Activated T-cell treated with anti-CD3 and anti-CD28 coated beads, Interleukin-2, amount 50 U/mL, for 72 hours (primary cell): ENCODE measurements around the gene TRIM33. TPM values are rescaled to one million over a fixed set of nuclear protein-coding genes. Genes with fewer than 3 reads are reported as not detected.

Source experiments
- ATAC-seq, 2 donors: fragments of 150-1000 bp; cut with Tn5 transposase; replicated peaks in 1 of 2; 2 replicates each; pipeline ENCODE4 v1.10.0; 2021; ENCODE audit warnings: moderate library complexity in 2 of 2, mild to moderate bottlenecking in 1 of 2
- DNase-seq, 2 donors: peaks; one replicate each; pipeline ENCODE4 v3.0.0; 2021 to 2022; ENCODE audit warnings: mixed read lengths in 1 of 2
- H3K27ac Mint-ChIP-seq: one replicate; pipeline ENCODE4 v1.8.0; 2022; ENCODE audit warnings: mild to moderate bottlenecking, moderate library complexity, mixed read lengths
- H3K27me3 Mint-ChIP-seq: one replicate; pipeline ENCODE4 v1.8.0; 2022; ENCODE audit warnings: low read depth, mixed read lengths
- H3K36me3 Mint-ChIP-seq, 2 donors: one replicate each; pipeline ENCODE4 v1.8.0; 2022; ENCODE audit warnings: mixed read lengths in 2 of 2, mild to moderate bottlenecking in 1 of 2; ENCODE audit not compliant: insufficient read depth in 2 of 2
- H3K4me1 Mint-ChIP-seq: one replicate; pipeline ENCODE4 v1.8.0; 2022; ENCODE audit warnings: low read depth, mixed read lengths
- H3K4me3 Mint-ChIP-seq, 2 donors: one replicate each; pipeline ENCODE4 v1.8.0; 2022; ENCODE audit warnings: mild to moderate bottlenecking in 2 of 2, mixed read lengths in 2 of 2, moderate library complexity in 2 of 2
- H3K9me3 Mint-ChIP-seq, 2 donors: one replicate each; pipeline ENCODE4 v1.8.0; 2022; ENCODE audit warnings: mixed read lengths in 2 of 2
- total RNA-seq, 2 donors: library from RNA; stranded (reverse); gene quantifications; one replicate each; pipeline ENCODE4 v1.2.3, GENCODE V29; 2022

The TRIM33 gene
- 10 to 100 TPM; 34.1 to 42.4 TPM for total RNA-seq

DNA sequence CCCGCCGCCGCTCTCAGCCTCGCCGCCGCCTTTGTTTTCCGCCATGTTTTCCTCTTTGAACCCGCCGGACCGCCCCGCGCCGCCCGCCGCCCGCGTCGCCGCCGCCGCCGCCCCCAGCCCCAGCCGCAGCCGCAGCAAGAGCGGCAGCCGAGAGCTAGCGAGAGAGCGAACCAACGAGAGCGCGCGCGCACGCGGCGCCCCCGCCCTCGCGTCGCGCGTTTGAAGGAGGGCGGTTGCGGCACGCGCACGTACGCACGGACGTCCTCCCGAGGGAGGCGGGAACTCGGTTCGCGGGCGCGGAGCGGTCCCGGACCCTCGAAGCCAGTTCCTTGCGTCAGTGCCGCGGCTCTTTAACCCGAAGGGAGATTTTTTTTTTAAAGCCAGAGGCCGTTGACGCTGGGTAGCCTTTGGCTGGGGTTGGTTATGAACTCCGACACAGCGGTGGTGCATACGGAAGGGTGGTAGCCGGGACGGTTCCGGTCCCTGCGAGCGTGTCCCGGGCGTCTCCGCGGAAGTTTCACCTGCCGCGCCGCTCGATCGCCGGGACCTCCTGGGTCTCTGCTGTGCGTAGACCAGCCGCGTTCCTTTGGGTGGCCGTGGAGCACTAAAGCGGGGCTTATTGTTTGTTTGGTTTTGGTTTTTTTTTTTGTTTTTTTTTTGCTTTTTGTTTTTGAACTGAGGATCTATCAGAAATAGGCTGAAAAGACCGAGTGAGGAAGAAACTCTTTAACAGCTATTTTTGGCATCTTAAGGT lies at the start of gene TRIM33:
TSS of gene TRIM33 (minus strand) at position 172 of the 754 bp plus-strand sequence. CDS start at position 45, 127 bp downstream.
- Mint-ChIP-seq H3K27me3 (no peaks in the 10 kb centered on the region), H3K9me3 (no peaks in the 10 kb centered on the region)
- ATAC-seq: peak; percentile 83 to 86

DNA sequence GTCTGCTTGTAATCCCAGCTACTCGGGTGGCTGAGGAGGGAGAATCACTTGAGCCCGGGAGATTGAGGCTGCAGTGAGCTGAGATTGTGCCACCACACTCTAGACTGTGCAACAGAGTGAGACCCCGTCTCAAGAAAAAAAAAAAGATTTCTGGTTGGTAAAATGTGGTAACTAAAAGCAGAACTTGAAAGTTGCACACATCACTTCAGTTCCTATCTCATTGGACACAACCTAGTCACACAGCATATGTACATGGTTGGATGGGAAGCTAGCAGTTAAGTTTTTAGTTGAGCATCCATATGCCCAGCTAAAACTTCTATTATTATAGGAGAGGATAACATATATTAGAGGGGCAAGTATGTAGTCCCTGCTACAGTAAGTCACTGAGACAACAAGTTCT lies 48.4 kb upstream of the TRIM33 start:
- Mint-ChIP-seq H3K27ac (no peak overlapping the region), H3K4me3 (no peak overlapping the region), H3K36me3 (no peaks in the 10 kb centered on the region), H3K9me3 (no peaks in the 10 kb centered on the region), H3K4me1 (no peaks in the 10 kb centered on the region), H3K27me3 (no peaks in the 10 kb centered on the region)
- DNase-seq: no peak
- no peak for ATAC-seq

More for the DNA sequence above, at the start of gene TRIM33:
- Mint-ChIP-seq H3K36me3 (peaks cover 5 to 14% of the 10 kb centered on the region in 2 donors), H3K4me1 (peaks cover 54% of the 10 kb centered on the region), H3K4me3 (peak within 1 kb of the TSS; percentile 98 to 100), H3K27ac (peak within 1 kb of the TSS; percentile 100)
- DNase-seq: peak; percentile 93 to 96

GRCh38 chr1:114558544-114558943 lies 47.5 kb upstream of the TRIM33 start:
- H3K9me3 Mint-ChIP-seq: no peaks in the 10 kb centered on the region
- no peaks in the 10 kb centered on the region for H3K36me3 Mint-ChIP-seq
- no peak overlapping the region for H3K4me3 Mint-ChIP-seq
- no peak for ATAC-seq
- no peaks in the 10 kb centered on the region for H3K27me3 Mint-ChIP-seq
- no peaks in the 10 kb centered on the region for H3K4me1 Mint-ChIP-seq
- no peak overlapping the region for H3K27ac Mint-ChIP-seq
- no peak for DNase-seq

DNA sequence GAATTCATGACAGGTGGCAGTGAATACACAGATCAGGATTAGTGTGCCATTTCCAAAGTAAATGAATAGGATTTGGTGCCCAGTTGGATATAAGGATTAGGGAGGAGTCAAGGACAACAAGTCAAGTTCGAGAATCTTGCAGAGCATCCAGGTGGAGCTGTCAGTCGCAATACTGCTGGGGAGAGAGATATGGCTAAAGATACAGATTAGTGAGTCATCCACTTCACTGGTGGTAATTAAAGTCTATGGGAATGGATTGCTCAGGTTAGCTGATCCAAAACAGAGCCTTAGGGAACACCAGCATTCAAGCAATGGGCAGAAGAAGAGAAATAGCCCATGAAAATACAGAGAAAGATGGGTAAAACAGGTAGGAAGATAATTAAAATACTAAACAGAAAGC lies 43.6 kb upstream of the TRIM33 start:
- DNase-seq: no peak
- Mint-ChIP-seq H3K4me1 (no peaks in the 10 kb centered on the region), H3K36me3 (no peaks in the 10 kb centered on the region)

DNA sequence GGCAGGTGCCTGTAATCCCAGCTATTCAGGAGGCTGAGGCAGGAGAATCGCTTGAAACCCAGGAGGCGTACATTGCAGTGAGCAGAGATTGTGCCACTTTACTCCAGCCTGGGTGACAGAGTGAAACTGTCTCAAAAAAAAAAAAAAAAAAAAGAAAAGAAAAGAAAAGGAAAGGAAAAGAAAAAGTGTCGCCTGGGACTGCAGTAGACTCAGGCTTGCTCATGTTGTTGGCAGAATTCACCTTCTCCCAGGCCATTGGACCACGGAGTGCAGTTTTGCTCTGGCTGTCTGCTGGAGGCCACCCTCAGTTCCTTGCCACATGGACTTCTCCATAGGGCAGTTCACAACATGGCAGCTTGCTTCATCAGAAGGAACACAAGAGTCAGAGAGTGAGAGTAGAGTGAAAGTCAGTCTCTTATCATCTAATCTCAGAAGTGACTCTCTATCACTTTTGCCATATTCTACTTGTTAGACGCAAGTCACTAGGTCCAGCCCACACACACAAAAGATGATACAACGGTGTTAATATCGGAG lies 41.2 kb upstream of the TRIM33 start:
- ATAC-seq (no peak), DNase-seq (no peak)
- Mint-ChIP-seq H3K27me3 (no peaks in the 10 kb centered on the region), H3K27ac (no peak overlapping the region), H3K4me1 (no peaks in the 10 kb centered on the region), H3K9me3 (no peaks in the 10 kb centered on the region), H3K4me3 (no peak overlapping the region), H3K36me3 (peaks cover 0 to 2% of the 10 kb centered on the region in 2 donors)

More for the DNA sequence above, 43.6 kb upstream of the TRIM33 start:
- Mint-ChIP-seq H3K9me3 (no peaks in the 10 kb centered on the region), H3K4me3 (no peak overlapping the region), H3K27ac (no peak overlapping the region), H3K27me3 (no peaks in the 10 kb centered on the region)
- no peak for ATAC-seq

DNA sequence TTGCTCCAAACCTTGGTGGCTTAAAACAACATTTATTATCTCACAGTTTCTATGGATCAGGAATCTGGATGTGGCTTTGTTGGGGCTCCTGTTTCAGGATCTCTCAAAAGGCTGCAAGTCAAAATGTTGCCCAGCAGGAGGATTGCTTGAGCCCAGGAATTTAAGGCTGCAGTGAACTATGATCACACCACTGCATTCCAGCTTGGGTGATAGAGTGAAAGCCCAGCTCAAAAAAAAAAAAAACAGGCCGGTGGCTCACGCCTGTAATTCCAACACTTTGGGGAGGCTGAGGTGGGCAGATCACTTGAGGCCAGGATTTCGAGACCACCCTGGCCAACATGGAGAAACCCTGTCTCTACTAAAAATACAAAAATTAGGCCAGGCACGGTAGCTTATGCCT lies 40.4 kb upstream of the TRIM33 start:
- no peaks in the 10 kb centered on the region for H3K9me3 Mint-ChIP-seq
- DNase-seq (no peak), ATAC-seq (no peak)
- H3K36me3 Mint-ChIP-seq: peaks cover 0 to 2% of the 10 kb centered on the region in 2 donors
- no peak overlapping the region for H3K27ac Mint-ChIP-seq
- H3K4me3 Mint-ChIP-seq: no peak overlapping the region
- H3K4me1 Mint-ChIP-seq: no peaks in the 10 kb centered on the region
- H3K27me3 Mint-ChIP-seq: no peaks in the 10 kb centered on the region

GRCh38 chr1:114550336-114550735 lies 39.3 kb upstream of the TRIM33 start:
- Mint-ChIP-seq H3K27ac (no peak overlapping the region), H3K9me3 (no peaks in the 10 kb centered on the region), H3K27me3 (no peaks in the 10 kb centered on the region), H3K36me3 (peaks cover 0 to 2% of the 10 kb centered on the region in 2 donors), H3K4me1 (no peaks in the 10 kb centered on the region), H3K4me3 (no peak overlapping the region)
- no peak for ATAC-seq
- DNase-seq: no peak

DNA sequence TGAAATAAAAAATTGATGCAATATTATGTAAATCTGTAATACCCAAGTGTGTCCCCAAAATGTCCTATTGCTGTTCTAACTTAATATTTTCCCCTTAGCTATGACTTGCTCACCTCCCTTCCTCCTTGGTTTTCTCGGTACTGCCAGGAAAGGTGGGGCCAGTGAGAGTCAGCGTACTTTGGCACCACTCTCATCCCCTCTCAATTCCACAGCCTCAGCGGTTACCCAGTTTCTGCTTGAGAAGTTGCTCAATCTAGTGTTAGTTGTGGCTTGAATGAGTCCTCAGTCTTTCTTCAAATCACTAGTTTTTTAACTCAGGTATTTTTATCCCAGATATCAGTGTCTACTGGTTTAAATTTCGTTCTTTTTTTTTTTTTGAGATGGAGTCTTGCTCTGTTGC lies 38.1 kb upstream of the TRIM33 start:
- no peak for DNase-seq
- no peak overlapping the region for H3K27ac Mint-ChIP-seq
- no peak overlapping the region for H3K4me3 Mint-ChIP-seq
- ATAC-seq: no peak
- H3K36me3 Mint-ChIP-seq: peaks cover 0 to 2% of the 10 kb centered on the region in 2 donors
- no peaks in the 10 kb centered on the region for H3K9me3 Mint-ChIP-seq
- H3K27me3 Mint-ChIP-seq: no peaks in the 10 kb centered on the region
- H3K4me1 Mint-ChIP-seq: no peaks in the 10 kb centered on the region

GRCh38 chr1:114547076-114547475 lies 36.1 kb upstream of the TRIM33 start:
- Mint-ChIP-seq H3K27me3 (no peaks in the 10 kb centered on the region), H3K36me3 (peaks cover 0 to 2% of the 10 kb centered on the region in 2 donors), H3K27ac (no peak overlapping the region), H3K9me3 (no peaks in the 10 kb centered on the region), H3K4me3 (no peak overlapping the region), H3K4me1 (no peaks in the 10 kb centered on the region)
- ATAC-seq: no peak
- DNase-seq: no peak

- H3K27ac Mint-ChIP-seq: no peak overlapping the region
- H3K27me3 Mint-ChIP-seq: no peaks in the 10 kb centered on the region
- no peak for DNase-seq
- H3K4me1 Mint-ChIP-seq: no peaks in the 10 kb centered on the region
- H3K9me3 Mint-ChIP-seq: no peaks in the 10 kb centered on the region
- peaks cover 0 to 2% of the 10 kb centered on the region in 2 donors for H3K36me3 Mint-ChIP-seq
- no peak overlapping the region for H3K4me3 Mint-ChIP-seq
- no peak for ATAC-seq
These were observed 34.8 kb upstream of the TRIM33 start for GRCh38 chr1:114545796-114546195.

GRCh38 chr1:114545315-114545714 lies 34.3 kb upstream of the TRIM33 start:
- ATAC-seq: no peak
- Mint-ChIP-seq H3K27me3 (no peaks in the 10 kb centered on the region), H3K4me3 (no peak overlapping the region), H3K36me3 (peaks cover 0 to 2% of the 10 kb centered on the region in 2 donors), H3K27ac (no peak overlapping the region), H3K4me1 (no peaks in the 10 kb centered on the region), H3K9me3 (no peaks in the 10 kb centered on the region)
- DNase-seq: no peak

DNA sequence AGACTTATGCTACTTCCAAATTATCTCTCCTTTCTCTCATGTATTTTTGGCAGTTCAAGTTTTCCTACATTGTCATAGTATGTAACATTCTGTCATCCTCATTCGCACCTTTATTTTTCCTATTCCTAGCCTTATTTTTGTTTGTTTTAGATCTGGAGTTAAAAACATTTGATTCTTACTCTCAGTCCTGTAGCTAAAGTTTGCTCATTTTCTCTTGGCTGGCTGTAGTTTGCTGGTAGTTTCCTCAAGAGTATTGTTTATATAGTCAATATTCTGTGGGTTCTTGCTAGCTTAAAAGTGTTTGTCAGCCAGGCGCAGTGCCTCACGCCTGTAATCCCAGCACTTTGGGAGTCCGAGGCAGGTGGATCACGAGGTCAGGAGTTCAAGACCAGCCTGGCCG lies 29.8 kb upstream of the TRIM33 start:
- no peak for ATAC-seq
- Mint-ChIP-seq H3K27ac (no peak overlapping the region), H3K4me3 (no peak overlapping the region), H3K4me1 (no peaks in the 10 kb centered on the region), H3K36me3 (no peaks in the 10 kb centered on the region), H3K27me3 (no peaks in the 10 kb centered on the region), H3K9me3 (no peaks in the 10 kb centered on the region)
- no peak for DNase-seq

DNA sequence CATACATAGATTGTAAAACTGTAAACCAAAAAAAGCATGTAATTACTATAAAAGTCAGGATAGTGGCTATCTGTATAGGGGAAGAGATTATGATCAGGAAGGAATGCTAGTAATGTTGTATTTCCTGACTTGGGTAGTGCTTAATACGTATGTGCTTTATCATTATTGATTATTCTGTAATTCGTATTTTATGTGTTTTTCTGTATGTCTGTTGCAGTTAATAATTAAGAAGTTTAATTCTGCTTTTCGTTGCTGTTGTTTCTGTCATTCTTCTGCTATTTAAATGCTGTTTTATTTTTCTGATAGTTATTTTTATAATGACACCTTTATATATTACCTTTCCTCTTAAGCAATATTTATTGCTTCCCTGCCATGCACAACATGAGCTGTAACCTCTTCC lies 29.3 kb upstream of the TRIM33 start:
- no peak for DNase-seq
- H3K4me3 Mint-ChIP-seq: no peak overlapping the region
- no peak for ATAC-seq

DNA sequence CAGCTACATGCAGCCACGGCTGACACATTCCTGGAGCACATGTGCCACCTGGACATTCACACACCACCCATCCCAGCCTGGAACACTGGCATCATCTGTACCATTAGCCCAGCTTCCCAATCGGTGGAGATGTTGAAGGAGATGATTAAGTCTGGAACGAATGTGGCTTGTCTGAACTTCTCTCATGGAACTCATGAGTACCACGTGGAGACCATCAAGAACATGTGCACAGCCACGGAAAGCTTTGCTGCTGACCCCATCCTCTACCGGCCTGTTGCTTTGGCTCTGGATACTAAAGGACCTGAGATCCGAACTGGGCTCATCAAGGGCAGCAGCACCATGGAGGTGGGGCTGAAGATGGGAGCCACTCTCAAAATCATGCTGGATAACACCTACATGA lies 25.0 kb upstream of the TRIM33 start:
- Mint-ChIP-seq H3K4me3 (no peak overlapping the region), H3K27me3 (no peaks in the 10 kb centered on the region), H3K9me3 (no peaks in the 10 kb centered on the region), H3K4me1 (no peaks in the 10 kb centered on the region), H3K36me3 (no peaks in the 10 kb centered on the region), H3K27ac (no peak overlapping the region)
- DNase-seq (no peak), ATAC-seq (no peak)

More for the DNA sequence above, 29.3 kb upstream of the TRIM33 start:
- Mint-ChIP-seq H3K4me1 (no peaks in the 10 kb centered on the region), H3K27me3 (no peaks in the 10 kb centered on the region), H3K27ac (no peak overlapping the region), H3K9me3 (no peaks in the 10 kb centered on the region), H3K36me3 (no peaks in the 10 kb centered on the region)
